Stimulated activated CD4-positive, alpha-beta T cell treated with anti-CD3 and anti-CD28 coated beads, Interleukin-2, amount 100 ng/mL, for 4 hours (primary cell): Measurements from ENCODE around the gene TEP1.
"Not testable (repeated sequence)": the region's sequence is repeated elsewhere in the genome, so short reads cannot be mapped to it uniquely, and the experiment has no call there.

Source experiments
- DNase-seq: peaks from one replicate; pipeline ENCODE4 v3.0.0-alpha.2; 2020; ENCODE audit warnings: low read depth

The TEP1 gene

DNA sequence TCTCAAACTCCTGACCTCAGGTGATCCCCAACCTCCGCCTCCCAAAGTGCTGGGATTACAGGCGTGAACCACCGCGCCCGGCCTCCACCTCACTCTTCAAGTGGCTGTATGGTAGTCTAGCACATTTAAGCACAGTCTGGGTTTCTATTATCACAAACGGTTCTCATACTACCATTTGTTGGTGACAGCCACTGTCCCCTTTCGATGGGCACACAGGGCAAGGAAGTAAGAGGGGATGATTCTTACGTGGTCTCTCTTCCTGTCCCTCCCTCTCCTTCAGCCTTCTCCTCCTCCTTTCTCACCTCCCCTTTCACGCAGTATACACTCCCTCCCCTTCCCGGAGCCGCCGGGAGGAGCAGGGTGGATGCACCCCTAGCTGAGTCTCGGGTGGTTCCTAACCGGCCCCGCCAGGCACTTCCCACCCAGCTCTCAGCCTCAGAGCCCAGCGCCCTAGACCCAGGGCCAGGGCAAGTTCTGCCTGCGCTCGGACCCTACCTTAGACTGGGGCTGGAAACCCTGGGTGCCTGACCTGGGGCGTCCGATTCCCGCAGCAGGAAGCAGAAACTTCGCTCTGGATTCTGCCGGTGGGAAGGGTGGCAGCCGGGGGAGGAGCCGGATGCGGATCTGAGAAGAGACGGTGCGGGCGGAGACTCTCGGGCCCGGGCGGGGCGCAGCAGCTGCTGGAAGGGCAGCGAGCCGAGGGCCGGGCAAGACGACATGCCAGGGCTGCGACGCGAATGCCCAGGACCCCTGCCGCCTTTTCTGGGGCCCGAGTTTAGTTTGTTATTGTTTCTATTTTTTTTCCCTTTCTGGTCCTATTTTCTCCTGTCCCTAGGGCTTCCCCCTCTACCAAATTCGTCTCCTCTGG is at the start of gene TEP1:
Gene TEP1, minus strand, starts transcription at position 626 of the 868 bp plus-strand sequence. CDS start 5,062 bp downstream, outside the sequence.
- DNase-seq: peak; percentile 58

DNA sequence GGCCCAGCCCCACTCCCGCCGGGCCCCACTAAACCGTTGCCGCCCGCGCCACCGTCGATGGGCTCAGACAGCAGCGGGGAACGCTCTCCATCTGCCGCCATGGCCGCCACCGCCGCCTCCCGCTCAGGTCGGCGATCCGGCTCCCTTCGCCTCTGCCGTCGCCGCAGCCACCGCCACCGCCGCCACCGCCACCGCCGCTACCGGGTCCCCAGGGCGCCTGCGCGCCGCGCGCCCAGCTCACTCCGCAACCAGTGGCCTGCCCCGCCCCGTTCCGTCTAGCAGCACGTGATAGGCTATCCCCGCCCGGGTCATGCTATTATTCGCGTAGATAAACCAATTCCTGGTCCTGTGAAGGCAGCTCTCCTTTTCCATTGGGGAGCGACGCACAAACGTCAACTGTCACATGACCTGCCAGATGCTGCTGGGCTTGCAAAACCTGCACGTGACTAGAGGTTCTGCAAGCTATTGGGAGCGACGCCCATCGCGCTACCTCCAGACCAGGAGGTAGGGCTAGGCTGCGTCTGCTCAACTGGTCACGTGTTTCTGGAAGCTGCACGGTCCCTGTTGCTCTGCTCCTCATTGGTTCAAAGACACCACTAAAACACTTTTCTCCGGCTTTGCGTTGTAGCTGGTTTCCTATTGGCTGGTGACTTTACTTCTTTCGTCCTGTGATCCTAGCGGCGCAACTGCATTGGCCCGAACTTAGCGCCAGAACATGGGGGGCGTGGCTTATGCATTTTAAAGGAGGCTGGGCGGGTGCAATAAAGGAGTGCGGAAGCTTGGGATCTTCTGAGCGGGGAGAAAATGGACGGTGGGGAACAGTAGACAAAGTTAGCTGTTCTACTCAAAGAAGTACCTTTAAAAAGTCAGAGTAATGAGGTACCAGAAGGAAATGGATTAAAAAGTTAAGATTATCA is 48.2 kb upstream of the TEP1 start, which contains the start of gene PIP4P1:
Gene PIP4P1, minus strand, starts transcription at position 210 of the 917 bp plus-strand sequence. Its CDS starts 109 bp downstream, at position 101.
- peak; percentile 98 for DNase-seq

DNA sequence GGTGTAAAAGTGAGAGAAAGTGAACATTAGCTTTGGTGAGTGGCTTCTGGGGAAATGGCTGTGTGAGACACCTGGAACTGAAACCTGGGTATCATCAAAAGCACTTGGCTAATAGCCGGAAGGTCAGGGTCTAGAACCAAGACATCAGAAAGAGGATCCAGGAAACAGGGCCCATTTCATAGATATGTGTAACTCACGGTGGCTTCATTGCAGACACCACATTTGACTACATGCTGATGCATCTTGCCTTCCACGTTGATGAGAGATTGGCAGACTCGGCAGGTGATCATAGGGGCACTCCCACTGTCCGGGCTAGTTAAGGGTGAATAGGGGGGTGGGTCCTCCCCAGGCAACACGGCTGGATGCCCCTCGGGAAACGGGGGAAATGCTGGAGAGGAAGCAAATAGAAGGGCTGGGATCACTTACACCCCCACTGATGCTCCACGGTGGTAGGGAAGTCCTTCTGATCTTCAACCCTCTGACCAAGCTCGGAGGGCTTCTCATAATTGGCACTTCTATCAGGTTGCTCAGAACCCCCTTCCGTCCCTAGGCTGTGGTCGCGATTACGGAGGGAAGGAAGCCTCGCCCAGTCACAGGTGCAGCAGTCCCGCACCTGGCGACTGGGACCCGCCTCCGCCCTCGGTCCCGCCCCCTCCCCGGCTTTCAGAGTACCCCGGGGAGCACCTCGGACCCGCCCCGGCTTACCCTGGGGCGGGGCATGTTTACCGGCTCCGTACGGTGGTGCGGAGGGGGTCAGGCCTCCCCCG is 47.3 kb upstream of the TEP1 start:
- peak; percentile 41 for DNase-seq

DNA sequence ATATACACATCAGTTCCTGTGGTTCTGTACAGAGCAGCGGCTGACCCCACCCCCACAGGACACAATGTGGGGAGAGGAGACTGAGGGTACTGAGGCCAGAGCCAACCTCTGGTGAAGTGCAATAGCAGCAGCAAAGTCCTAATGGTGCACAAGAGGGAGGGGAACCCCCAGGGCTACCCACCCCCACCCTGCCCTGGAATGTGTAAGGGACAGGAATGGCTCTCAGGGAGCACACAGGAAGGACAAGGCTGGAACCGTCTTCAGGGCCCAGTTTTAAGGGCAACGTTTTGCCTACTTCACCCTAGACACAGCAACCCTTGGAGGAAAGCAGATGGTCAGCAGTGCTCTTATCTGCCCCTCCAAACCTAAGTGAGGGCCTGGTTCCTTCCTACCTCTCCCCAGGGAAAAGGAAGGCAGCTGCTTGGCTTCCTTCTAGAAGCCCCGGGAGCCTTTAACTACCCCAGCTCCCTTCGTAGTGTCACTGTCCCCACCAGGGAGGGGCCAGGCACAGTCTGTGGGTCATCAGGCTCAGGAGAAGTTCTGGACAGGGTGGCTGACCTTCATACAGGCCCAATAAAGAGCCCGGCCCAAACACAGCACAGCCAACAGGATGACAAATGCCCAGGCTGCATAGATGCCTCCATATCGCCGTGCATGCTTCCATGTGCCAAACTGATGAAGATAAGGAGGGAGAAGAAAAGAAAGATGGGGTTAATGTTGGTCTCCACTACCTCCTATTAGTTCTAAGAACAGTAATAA is 44.9 kb upstream of the TEP1 start:
- DNase-seq: no peak

GRCh38 chr14:20456971-20457370 is 43.7 kb upstream of the TEP1 start:
- no peak for DNase-seq

DNA sequence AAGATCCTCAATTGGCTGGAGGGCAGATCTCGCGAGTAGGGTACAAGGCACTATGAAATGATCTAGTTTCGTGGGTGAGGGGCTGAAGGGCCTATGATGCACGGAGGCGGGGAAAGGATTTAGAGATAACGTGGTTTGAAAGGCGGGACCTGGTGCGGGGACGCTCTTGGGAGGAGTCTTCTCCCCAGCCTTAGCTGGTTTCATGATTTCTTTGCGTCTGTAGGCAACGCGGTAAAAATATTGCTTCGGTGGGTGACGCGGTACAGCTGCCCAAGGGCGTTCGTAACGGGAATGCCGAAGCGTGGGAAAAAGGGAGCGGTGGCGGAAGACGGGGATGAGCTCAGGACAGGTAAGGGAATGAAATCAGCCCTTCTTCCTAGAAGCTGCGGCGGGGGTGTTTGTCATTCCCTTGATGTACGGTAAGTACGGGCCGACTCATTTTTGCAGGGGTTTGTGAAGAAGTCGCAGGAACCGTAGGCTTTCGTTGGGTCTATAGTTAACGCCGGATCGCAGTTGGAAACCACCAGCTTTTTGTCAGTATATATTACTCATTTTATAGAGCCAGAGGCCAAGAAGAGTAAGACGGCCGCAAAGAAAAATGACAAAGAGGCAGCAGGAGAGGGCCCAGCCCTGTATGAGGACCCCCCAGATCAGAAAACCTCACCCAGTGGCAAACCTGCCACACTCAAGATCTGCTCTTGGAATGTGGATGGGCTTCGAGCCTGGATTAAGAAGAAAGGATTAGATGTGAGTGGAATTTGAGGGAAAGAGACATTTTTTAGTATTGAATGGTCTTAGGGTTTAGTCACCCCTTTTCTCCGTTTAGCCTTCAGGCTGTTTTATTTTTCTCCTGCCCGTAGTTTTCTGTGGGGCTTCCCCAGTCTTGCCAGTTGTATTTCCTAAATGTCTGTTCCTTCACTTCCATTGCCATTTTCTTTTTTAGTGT is 42.3 kb upstream of the TEP1 start:
- DNase-seq: peak; percentile 66

- peak; percentile 96 for DNase-seq
Measured at GRCh38 chr14:20454516-20455354, 41.4 kb upstream of the TEP1 start, which contains the start of the genes APEX1 and OSGEP. Gene APEX1 (plus strand): TSS chr14:20455226. CDS start chr14:20455646, 420 bp downstream. Gene OSGEP (minus strand): TSS chr14:20454812. CDS start chr14:20454683, 129 bp downstream.

- not testable (repeated sequence) for DNase-seq
Measured at GRCh38 chr14:20452831-20453230, 39.5 kb upstream of the TEP1 start.

DNA sequence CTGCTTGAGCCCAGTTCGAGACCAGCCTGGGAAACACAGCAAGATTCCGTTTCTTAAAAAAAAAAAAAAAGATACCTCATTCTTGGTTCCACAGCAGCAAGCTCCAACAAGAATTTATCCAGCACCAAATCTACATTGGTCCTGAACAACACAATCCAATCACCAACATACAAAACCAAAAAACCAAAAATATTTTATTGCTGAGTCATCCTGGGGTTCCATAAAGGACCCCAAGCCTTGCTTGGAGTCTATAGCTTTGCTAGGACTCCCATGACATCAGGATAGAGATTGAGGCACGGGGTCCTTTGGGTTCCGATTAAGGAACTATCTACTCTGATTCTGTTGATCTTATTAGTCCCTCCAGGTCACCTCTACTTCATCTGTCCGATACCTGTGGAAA is 33.6 kb upstream of the TEP1 start:
- DNase-seq: no peak

DNA sequence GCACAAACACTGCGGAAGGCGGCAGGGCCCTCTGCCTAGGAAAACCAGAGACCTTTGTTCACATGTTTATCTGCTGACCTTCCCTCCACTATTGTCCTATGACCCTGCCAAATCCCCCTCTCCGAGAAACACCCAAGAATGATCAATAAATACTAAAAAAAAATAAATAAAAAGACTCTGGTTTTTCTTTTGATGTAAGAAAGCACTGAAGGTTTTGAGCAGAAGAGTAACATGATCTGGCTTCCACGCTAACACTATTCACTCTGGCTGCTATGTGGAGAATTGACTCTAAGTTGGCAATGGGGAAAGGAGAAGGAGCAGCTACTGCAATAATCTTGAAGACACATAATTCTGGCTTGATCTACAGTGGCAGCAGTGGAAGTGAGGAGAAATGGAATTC is 30.3 kb upstream of the TEP1 start:
- DNase-seq: not testable (repeated sequence)

GRCh38 chr14:20441461-20441860 is 28.2 kb upstream of the TEP1 start:
- no peak for DNase-seq

- DNase-seq: peak; percentile 19
Measured at GRCh38 chr14:20440882-20441281, 27.6 kb upstream of the TEP1 start.

DNA sequence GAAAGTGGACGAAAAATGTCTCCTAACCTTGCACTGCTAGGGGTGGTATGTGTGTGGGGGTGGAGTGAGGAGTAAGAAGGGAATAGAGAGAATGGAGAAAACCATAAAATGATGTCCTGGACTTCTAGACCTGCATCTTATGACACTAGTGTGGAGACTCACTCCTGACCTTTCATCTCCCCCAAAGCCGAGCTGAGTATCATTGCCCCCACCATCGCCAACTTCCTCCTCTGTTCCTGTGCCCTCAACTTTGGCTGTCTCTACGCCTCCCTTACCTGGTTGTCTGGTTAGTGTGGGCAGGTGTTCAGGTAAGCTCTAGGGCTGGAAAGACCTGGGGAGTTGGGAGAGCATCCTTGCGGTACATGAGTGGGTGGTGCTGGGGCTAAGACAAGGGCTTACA is 27.2 kb upstream of the TEP1 start:
- no peak for DNase-seq

GRCh38 chr14:20438664-20439063 is 25.4 kb upstream of the TEP1 start:
- DNase-seq: no peak

GRCh38 chr14:20436363-20436755 is 23.1 kb upstream of the TEP1 start:
- DNase-seq: no peak

- no peak for DNase-seq
Measured at GRCh38 chr14:20435582-20436362, 22.5 kb upstream of the TEP1 start, which contains the start of gene KLHL33. Gene KLHL33 (minus strand): TSS chr14:20436166. CDS start chr14:20435811, 355 bp downstream.

DNA sequence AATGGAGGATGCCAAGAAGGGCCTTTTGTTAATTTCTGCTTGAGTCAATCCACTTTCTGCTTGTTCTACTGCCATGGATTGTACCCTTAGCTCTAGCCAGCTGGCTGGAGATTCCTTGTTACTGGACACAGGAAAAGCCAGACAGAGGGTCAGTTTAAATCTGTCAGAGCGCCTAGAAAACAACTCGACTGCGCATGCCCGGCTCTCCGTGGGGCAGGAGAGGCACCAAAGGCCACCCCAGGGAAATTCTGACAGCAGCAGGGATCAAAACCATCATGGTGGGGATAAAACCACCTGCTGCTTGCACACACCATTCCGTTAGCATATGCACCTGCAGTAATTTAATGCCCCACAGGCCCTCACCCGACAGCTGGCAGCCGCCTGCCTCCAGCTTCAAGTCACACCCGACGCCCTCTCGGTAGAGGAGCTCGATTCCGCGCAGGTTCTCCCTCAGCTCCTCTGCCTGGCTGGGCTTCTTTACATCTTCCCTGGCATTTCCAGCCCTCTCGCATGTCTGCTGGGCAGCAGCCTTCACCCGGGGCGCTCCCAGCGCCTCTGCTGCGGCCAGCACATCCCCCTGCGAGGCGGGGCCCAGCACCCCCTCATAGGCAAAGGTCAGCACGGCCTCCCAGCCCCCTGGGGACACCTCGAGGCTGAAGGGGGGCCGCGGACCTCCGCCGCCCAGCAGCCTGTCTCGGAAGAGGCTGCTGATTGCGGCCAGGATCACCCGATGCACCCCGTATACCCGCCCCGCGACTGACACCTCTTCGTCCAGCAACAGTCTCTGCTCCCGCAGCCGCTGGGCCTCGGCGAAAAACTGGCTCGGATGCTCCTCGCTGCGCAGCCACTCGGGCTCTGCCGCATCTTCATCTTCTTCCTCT is 21.6 kb upstream of the TEP1 start:
- DNase-seq: no peak
